Tibial artery (tissue), 4 donors: Measurements from ENCODE around the gene SSTR5.

Experiments
- DNase-seq, 2 donors: peaks; one replicate each; pipeline ENCODE4 v3.0.0-alpha.2; 2019
- H3K27ac ChIP-seq, 2 donors: fragments of 200-600 bp; sonication (generic) in 1 of 2; 1 replicate in 1 of 2; 2 replicates in 1 of 2; pipeline ENCODE4 v1.5.1; 2018 to 2019; ENCODE audit warnings: mild to moderate bottlenecking in 1 of 2
- H3K27me3 ChIP-seq, 2 donors: fragments of 200-600 bp; sonication (generic) in 1 of 2; one replicate each; pipeline versions ENCODE4 v1.5.1 to v1.6.0; 2016 to 2019
- H3K36me3 ChIP-seq, 3 donors: fragments of 200-600 bp; sonication (generic) in 2 of 3; one replicate each; pipeline ENCODE4 v1.5.1; 2016 to 2019; ENCODE audit warnings: mild to moderate bottlenecking in 2 of 3
- H3K4me1 ChIP-seq, 4 donors: fragments of 200-600 bp; sonication (generic) in 2 of 4; 1 replicate in 3 of 4; 2 replicates in 1 of 4; pipeline ENCODE4 v1.5.1; 2016 to 2019
- H3K4me3 ChIP-seq, 2 donors: fragments of 200-600 bp; sonication (generic) in 1 of 2; 1 replicate in 1 of 2; 2 replicates in 1 of 2; pipeline ENCODE4 v1.5.1; 2018 to 2019; ENCODE audit warnings: mild to moderate bottlenecking in 2 of 2
- H3K9me3 ChIP-seq, 3 donors: fragments of 200-600 bp; sonication (generic) in 1 of 3; one replicate each; pipeline ENCODE4 v1.5.1; 2016 to 2019
- intact Hi-C: fragments of 100-400 bp; cut with DNase I; formaldehyde crosslinking; loops from one replicate; pipeline ENCODE4 v1.15.0; 2023; ENCODE audit warnings: low total_unique reads
- TF ChIP-seq, protein P1 (sequence below), 2 experiments: fragments of 200-600 bp in 1 of 2; fragments of 450-650 bp in 1 of 2; IDR thresholded peaks; one replicate each; pipeline ENCODE4 v1.5.1; 2017 to 2019; ENCODE audit warnings: antibody characterized with exemption in 2 of 2, mild to moderate bottlenecking in 1 of 2, moderate library complexity in 1 of 2

The SSTR5 gene

DNA sequence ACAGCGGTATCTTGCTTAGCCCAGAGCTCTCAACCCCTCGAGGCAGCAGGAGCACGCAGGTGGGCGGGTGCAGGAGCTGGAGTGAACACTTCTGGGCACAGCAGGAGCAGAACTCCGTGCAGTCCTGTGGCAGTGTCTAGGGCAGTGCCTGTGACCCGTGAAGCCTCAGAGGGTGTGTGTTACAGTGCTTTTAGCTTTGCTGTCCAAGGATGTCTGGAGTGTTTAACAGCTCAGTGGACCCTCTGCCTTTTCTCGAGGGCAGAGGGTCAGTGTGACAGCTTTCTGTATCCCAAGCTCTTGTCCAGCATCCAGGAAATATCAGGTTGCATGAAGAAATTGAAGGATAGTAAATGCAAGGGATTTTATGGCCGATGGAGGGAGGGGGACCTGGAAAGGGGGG lies 16.4 kb upstream of the SSTR5 start:
- H3K9me3 ChIP-seq: peaks cover 0 to 14% (median 9%) of the 10 kb centered on the region in 3 donors
- TF ChIP-seq, protein P1, sequence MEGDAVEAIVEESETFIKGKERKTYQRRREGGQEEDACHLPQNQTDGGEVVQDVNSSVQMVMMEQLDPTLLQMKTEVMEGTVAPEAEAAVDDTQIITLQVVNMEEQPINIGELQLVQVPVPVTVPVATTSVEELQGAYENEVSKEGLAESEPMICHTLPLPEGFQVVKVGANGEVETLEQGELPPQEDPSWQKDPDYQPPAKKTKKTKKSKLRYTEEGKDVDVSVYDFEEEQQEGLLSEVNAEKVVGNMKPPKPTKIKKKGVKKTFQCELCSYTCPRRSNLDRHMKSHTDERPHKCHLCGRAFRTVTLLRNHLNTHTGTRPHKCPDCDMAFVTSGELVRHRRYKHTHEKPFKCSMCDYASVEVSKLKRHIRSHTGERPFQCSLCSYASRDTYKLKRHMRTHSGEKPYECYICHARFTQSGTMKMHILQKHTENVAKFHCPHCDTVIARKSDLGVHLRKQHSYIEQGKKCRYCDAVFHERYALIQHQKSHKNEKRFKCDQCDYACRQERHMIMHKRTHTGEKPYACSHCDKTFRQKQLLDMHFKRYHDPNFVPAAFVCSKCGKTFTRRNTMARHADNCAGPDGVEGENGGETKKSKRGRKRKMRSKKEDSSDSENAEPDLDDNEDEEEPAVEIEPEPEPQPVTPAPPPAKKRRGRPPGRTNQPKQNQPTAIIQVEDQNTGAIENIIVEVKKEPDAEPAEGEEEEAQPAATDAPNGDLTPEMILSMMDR (IDR thresholded peaks at IDR 0.05): no peak
- H3K36me3 ChIP-seq: no peaks in the 10 kb centered on the region
- H3K27ac ChIP-seq: no peak overlapping the region
- H3K4me3 ChIP-seq: no peak overlapping the region
- peaks cover 0 to 72% of the 10 kb centered on the region in 2 donors for H3K27me3 ChIP-seq
- no peak for DNase-seq
- H3K4me1 ChIP-seq: peaks cover 0 to 14% (median 10%) of the 10 kb centered on the region in 4 donors
- intact Hi-C loops: loop anchor here (2.0 to 10.0 kb wide), 4 partner anchors 47 to 344 kb away; no protein-coding TSS in a partner anchor

DNA sequence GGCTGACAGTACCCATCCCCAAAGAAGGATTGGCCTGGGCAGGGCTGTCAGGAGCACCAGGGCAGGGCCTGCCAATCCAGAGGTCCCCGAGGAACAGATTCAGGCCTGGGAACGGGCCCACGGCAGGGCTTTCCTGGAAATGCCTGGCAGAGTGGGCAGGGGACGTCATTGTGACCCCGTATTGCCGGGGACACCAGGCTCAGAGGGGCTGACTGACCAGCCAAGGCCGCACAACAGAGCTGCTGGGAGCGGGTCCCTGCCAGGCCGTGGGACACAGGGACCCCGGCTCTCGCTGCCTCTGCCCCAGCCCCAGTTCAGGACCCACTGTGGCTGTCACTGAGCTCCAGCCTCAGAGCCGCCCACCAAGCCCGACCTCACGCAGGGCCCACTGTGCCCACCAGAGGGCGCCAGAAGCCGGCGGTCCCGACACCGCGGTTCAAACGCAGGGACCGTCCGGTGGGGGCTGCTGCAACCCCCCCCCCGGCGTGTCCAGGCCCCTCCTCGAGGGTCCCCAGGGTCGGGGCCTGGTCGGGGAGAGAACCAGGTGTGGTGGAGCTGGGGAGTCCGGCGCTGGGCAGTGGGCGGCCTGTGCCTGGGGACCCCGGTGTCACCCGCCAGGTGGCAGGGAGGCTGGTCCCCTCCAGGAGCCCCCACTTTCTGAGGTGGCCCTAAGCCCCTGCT lies 15.2 kb upstream of the SSTR5 start:
- TF ChIP-seq, protein P1 (IDR thresholded peaks at IDR 0.05): peak; percentile 92 to 95
- DNase-seq: no peak
- Histone ChIP-seq H3K4me3 (no peak overlapping the region), H3K27ac (no peak overlapping the region), H3K9me3 (peaks cover 0 to 14% (median 9%) of the 10 kb centered on the region in 3 donors), H3K4me1 (peaks cover 0 to 14% (median 10%) of the 10 kb centered on the region in 4 donors), H3K36me3 (no peaks in the 10 kb centered on the region), H3K27me3 (peaks cover 0 to 73% of the 10 kb centered on the region in 2 donors)
- intact Hi-C loops: loop anchor here (2.0 to 10.0 kb wide), 4 partner anchors 45 to 345 kb away; no protein-coding TSS in a partner anchor

- H3K27me3 ChIP-seq: peaks cover 0 to 72% of the 10 kb centered on the region in 2 donors
- H3K4me3 ChIP-seq: no peak overlapping the region
- H3K4me1 ChIP-seq: peaks cover 0 to 14% (median 10%) of the 10 kb centered on the region in 4 donors
- H3K36me3 ChIP-seq: no peaks in the 10 kb centered on the region
- no peak for DNase-seq
- TF ChIP-seq, protein P1 (IDR thresholded peaks at IDR 0.05): no peak
- intact Hi-C loops: loop anchor here (5.0 to 10.0 kb wide), 3 partner anchors 139 to 346 kb away; no protein-coding TSS in a partner anchor
- H3K9me3 ChIP-seq: peaks cover 0 to 14% (median 9%) of the 10 kb centered on the region in 3 donors
- H3K27ac ChIP-seq: no peak overlapping the region
These were observed 14.3 kb upstream of the SSTR5 start for GRCh38 chr16:1058216-1058615.

DNA sequence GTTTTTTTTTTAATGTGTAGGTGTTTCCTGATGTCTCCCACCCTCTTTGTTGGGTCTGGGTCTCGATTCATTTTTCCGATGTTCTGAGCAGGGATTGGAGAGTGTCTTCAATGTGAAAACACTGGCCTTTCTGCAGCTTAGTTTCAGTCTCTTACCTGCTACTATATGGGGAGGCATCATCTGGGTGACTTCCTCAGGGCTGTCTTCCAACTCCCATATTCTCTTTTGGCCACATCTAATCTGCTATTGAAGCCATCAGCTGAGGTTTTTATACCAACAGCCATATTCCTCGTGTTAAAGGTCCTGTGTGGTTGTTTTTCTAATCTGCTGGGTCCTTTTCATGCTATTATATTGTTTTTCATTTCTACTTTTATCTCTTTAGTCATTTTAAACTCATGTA lies 13.2 kb upstream of the SSTR5 start:
- intact Hi-C loops: loop anchor here (5.0 to 10.0 kb wide), 3 partner anchors 138 to 347 kb away; no protein-coding TSS in a partner anchor
- DNase-seq: no peak
- no peak overlapping the region for H3K4me3 ChIP-seq
- H3K9me3 ChIP-seq: peaks cover 0 to 14% (median 9%) of the 10 kb centered on the region in 3 donors
- peaks cover 0 to 14% (median 10%) of the 10 kb centered on the region in 4 donors for H3K4me1 ChIP-seq
- H3K27me3 ChIP-seq: peaks cover 0 to 72% of the 10 kb centered on the region in 2 donors
- H3K27ac ChIP-seq: no peak overlapping the region
- TF ChIP-seq, protein P1 (IDR thresholded peaks at IDR 0.05): no peak
- H3K36me3 ChIP-seq: no peaks in the 10 kb centered on the region

DNA sequence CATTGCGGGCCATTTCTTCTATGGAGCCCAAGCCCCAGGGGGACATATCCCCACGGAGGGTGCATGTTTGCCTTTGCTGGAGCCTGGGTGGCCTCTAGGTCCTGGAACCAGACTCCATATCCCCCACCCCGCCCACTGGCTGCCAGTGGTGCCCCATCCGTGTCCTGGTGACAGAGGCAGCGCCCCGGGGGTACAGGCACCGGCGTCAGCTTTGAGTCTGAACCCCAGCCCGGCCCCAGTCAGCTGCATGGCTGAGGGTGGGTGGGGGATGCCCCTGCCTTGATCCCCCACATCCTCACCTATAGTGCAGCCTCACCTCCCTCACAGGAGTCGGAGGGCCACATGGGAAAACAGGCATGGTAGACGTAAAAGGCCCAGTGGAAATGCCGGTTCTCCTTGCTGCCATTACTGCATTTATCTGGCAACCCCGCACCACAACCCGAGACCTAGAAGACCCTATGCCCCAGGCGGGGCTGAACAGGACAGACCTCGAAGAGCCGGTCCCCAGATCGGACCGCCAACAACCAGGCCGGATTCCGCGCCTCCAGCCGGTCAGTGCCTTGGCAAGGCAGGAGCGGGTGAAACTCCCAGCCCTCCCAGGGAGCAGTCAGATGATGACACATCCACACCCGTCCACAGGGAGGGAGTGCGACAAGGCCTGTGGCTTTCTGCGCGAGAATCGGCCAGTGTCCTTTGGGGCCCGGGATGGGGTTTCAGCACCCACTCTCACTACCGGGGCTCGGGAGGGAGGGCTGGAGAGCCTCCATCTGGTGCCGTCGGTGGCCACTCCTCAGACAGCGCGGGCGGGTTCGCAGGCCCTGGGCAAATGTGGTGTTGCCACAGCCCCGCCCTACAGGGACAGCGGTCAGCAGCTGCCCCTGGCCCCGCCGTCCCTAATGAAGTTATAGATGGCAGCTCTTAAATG lies 11.9 kb upstream of the SSTR5 start:
- no peak for DNase-seq
- no peak overlapping the region for H3K27ac ChIP-seq
- intact Hi-C loops: no loop called here
- TF ChIP-seq, protein P1 (IDR thresholded peaks at IDR 0.05): no peak
- H3K9me3 ChIP-seq: peaks cover 0 to 14% (median 9%) of the 10 kb centered on the region in 3 donors
- peaks cover 0 to 72% of the 10 kb centered on the region in 2 donors for H3K27me3 ChIP-seq
- no peaks in the 10 kb centered on the region for H3K36me3 ChIP-seq
- peaks cover 0 to 12% (median 8%) of the 10 kb centered on the region in 4 donors for H3K4me1 ChIP-seq
- no peak overlapping the region for H3K4me3 ChIP-seq
